DMS153 (cell line): ENCODE measurements around the gene TMC8.
A peak's percentile ranks its signal among the peaks of the same experiment; 100 is the strongest.
"Not testable (repeated sequence)": the region's sequence is repeated elsewhere in the genome, so short reads cannot be mapped to it uniquely, and the experiment has no call there.

Experiments
- DNase-seq: peaks from one replicate; lab custom pipeline; 2025; lab: John Stamatoyannopoulos, UW

The TMC8 gene

GRCh38 chr17:78137392-78138203 is 7.0 kb downstream of the TMC8 start:
- DNase-seq: no peak

GRCh38 chr17:78138204-78139060 is 7.9 kb downstream of the TMC8 start:
- DNase-seq: no peak

GRCh38 chr17:78139861-78140168 is 9.2 kb downstream of the TMC8 start:
- not testable (repeated sequence) for DNase-seq

- peak; percentile 94 for DNase-seq
These were observed 9.8 kb downstream of the TMC8 start for GRCh38 chr17:78140169-78141051.

- no peak for DNase-seq
These were observed 11.0 kb downstream of the TMC8 start for GRCh38 chr17:78141437-78142118.

GRCh38 chr17:78142119-78142861 is 11.7 kb downstream of the TMC8 start:
- peak; percentile 64 for DNase-seq

GRCh38 chr17:78143214-78144146 is 12.9 kb downstream of the TMC8 start:
- DNase-seq: no peak

GRCh38 chr17:78144147-78144719 is 13.7 kb downstream of the TMC8 start:
- DNase-seq: no peak

GRCh38 chr17:78144736-78145641 is 14.4 kb downstream of the TMC8 start:
- DNase-seq: no peak

GRCh38 chr17:78146471-78146869 is 15.9 kb downstream of the TMC8 start:
- no peak for DNase-seq

- no peak for DNase-seq
These were observed 16.3 kb downstream of the TMC8 start for GRCh38 chr17:78146881-78147280.

GRCh38 chr17:78147315-78147998 is 16.9 kb downstream of the TMC8 start:
- no peak for DNase-seq

GRCh38 chr17:78148286-78149016 is 17.9 kb downstream of the TMC8 start:
- DNase-seq: no peak

- no peak for DNase-seq
These were observed 21.0 kb downstream of the TMC8 start for GRCh38 chr17:78151514-78152008.

- DNase-seq: no peak
These were observed 24.6 kb downstream of the TMC8 start for GRCh38 chr17:78154903-78155811.
